ENCODE measurements around the gene FIZ1. TPM values are rescaled to one million over a fixed set of nuclear protein-coding genes. Genes with fewer than 3 reads are reported as not detected.
A peak's percentile ranks its signal among the peaks of the same experiment; 100 is the strongest.

The FIZ1 gene
- polyA plus RNA-seq, 1 donor from 2014 or later = 7.4 TPM

DNA sequence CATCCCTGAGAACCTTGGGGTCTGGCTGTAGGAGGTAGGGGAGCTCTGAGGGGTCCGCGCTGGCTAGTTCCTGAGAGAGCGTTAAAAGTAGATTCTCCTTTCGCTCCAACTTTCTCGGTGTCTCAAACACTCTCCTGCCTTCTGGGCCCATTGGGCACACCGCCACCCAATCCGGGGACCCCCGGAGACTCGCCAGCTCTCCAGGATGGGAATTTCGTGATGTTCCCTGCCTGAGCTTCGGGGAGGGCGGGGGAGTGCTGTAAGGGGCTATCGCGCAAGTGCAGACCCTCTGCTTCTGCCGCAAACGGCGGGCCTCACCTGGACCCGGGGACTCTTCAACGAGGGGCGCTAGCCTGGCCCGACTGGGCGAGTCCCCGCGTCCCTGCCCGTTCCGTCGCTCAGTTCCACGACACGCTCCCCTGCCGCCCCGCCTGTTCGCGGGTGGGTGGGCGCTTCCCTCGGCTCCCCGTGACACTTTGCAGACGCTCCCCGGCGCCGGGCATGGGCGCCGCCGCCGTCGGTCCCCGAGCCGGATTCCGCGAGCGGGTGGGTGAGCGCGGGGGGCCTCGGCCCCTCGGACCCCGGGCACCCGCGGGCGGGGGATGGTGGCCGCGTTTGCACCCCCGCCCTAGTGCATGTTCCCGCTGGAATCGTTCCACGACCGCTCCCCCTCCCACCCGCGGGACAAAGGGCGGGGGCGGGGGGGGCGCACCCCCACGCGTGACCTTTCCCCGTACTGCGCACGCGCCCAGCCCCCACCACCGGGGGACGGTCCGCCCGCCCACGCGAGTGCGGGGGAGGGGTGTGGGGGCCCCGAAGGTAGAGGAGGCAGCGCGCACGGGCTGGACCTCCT lies 48.6 kb upstream of the FIZ1 start, which contains the start of gene CCDC106:
Gene CCDC106 (plus strand): TSS at position 481 of the 853 bp plus-strand sequence. CDS start 835 bp downstream, outside the sequence.
- H3K9ac ChIP-seq (ENCODE audit: low read length) = peak within 1 kb of the TSS; percentile 89
- no peak for TF ChIP-seq REST (IDR thresholded peaks at IDR 0.05; ENCODE audit: borderline replicate concordance)
- TF ChIP-seq POLR2AphosphoS5 (IDR thresholded peaks at IDR 0.05) = peak; percentile 32
- TF ChIP-seq MXI1 (conservative IDR thresholded peaks at IDR 0.05; ENCODE audit: poor library complexity, severe bottlenecking) = peak; percentile 74
- TF ChIP-seq RAD21 (conservative IDR thresholded peaks at IDR 0.05) = no peak
- peak; percentile 33 for TF ChIP-seq SMC3 (conservative IDR thresholded peaks at IDR 0.05; ENCODE audit: poor library complexity)
- no peak for TF ChIP-seq CTCF (IDR thresholded peaks at IDR 0.05; ENCODE audit: poor library complexity, severe bottlenecking)
- TF ChIP-seq EP300 (conservative IDR thresholded peaks at IDR 0.05; ENCODE audit: poor library complexity, severe bottlenecking) = peak; percentile 17
- TF ChIP-seq TAF1 (IDR thresholded peaks at IDR 0.05; ENCODE audit: low read depth) = no peak
- H3K27ac ChIP-seq (ENCODE audit: low read length) = peak within 1 kb of the TSS; percentile 76
- no peaks in the 10 kb centered on the region for H3K9me3 ChIP-seq (ENCODE audit: low read length)
- no peaks in the 10 kb centered on the region for H4K20me1 ChIP-seq (ENCODE audit: insufficient read depth)
- no peaks in the 10 kb centered on the region for H3K27me3 ChIP-seq (ENCODE audit: insufficient read depth, low read depth, low read length)
- H3K4me3 ChIP-seq (ENCODE audit: low read length) = peak within 1 kb of the TSS; percentile 94
- peak within 1 kb of the TSS; percentile 62 for H2AFZ ChIP-seq (ENCODE audit: low read depth, low read length)
- no peaks in the 10 kb centered on the region for H3K9me2 ChIP-seq (ENCODE audit: insufficient read depth, low read length)
- H3K79me2 ChIP-seq (replicated peaks; ENCODE audit: insufficient read depth, low read length) = peaks cover 18% of the 10 kb centered on the region
- peak within 1 kb of the TSS; percentile 92 for H3K4me2 ChIP-seq (ENCODE audit: low read length)
- no peaks in the 10 kb centered on the region for H3K36me3 ChIP-seq (ENCODE audit: insufficient read depth, low read length)
- H3F3A ChIP-seq (ENCODE audit: insufficient read depth, low read length, poor library complexity, severe bottlenecking) = no peaks in the 10 kb centered on the region

DNA sequence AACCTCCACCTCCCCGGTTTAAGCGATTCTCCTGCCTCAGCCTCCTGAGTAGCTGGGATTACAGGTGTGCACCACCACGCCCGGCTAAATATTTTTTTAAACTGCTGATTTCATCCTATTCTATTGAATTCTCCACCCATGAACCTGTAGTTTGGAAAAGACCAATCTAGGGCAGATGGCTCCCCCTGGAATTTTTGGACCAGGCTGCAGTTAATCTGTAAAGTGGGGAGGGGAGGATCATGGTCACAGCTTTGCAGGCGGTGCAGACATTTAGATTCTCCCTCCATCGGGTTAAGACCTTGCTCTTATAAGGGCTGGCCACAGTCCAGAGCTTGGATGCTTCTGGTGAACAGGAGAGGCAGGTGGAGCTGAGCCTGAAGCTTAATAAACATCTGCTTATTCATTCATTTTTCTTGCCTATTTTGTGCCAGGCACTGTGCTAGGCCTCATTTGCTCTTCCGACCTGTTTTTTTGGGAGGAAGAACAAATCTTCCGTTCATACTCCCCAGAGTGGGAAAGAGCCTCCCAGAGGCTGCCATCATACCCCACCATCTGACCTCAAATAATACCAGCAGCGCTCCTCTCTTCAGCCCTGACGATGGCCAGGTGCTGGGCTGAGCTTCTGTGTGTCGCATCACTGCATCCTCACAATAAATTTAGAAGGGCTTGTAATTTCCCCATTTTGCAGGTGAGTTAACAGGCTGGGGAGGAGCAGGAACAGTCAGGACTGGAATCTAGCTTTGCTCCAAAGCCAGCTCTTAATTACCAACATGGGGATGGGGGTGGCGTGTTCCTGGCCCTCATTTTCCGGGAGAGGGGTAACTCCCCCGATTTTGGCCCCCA lies 47.8 kb upstream of the FIZ1 start:
- Histone ChIP-seq H3K9ac (ENCODE audit: low read length) (peak overlapping the region; percentile 89), H3K4me2 (ENCODE audit: low read length) (peak overlapping the region; percentile 75), H3K27me3 (ENCODE audit: insufficient read depth, low read depth, low read length) (no peaks in the 10 kb centered on the region), H3K4me3 (ENCODE audit: low read length) (peak overlapping the region; percentile 94), H3K36me3 (ENCODE audit: insufficient read depth, low read length) (no peaks in the 10 kb centered on the region), H3K9me2 (ENCODE audit: insufficient read depth, low read length) (no peaks in the 10 kb centered on the region), H2AFZ (ENCODE audit: low read depth, low read length) (no peak overlapping the region), H3K79me2 (replicated peaks; ENCODE audit: insufficient read depth, low read length) (peaks cover 21% of the 10 kb centered on the region), H3K27ac (ENCODE audit: low read length) (peak overlapping the region; percentile 76), H3K9me3 (ENCODE audit: low read length) (no peaks in the 10 kb centered on the region), H4K20me1 (ENCODE audit: insufficient read depth) (no peaks in the 10 kb centered on the region), H3F3A (ENCODE audit: insufficient read depth, low read length, poor library complexity, severe bottlenecking) (no peaks in the 10 kb centered on the region)
- TF ChIP-seq POLR2AphosphoS5 (IDR thresholded peaks at IDR 0.05) = no peak
